Neural cell (in vitro differentiated cells): ENCODE data around the gene CYP4F8. TPM values are rescaled to one million over a fixed set of nuclear protein-coding genes. Genes with fewer than 3 reads are reported as not detected.

ENCODE experiments used
- H2AFZ ChIP-seq: fragments of 200-600, 300-800 bp; sonication (generic), shearing (Covaris generic); 2 replicates; pipeline ENCODE4 v1.6.0; 2014; ENCODE audit warnings: low read depth, mild to moderate bottlenecking, antibody characterized with exemption, low read length, moderate library complexity
- H3F3A ChIP-seq: fragments of 200-600 bp; shearing (Covaris generic); 2 replicates; pipeline ENCODE4 v1.6.1; 2016; ENCODE audit warnings: mild to moderate bottlenecking, moderate library complexity, mixed read lengths, antibody characterized with exemption, low read length; ENCODE audit not compliant: insufficient read depth, poor library complexity, severe bottlenecking
- H3K27ac ChIP-seq: fragments of 200-600, 300-800 bp; sonication (generic), shearing (Covaris generic); 2 replicates; pipeline ENCODE4 v1.5.1; 2014; ENCODE audit warnings: mild to moderate bottlenecking, low read length, moderate library complexity
- H3K27me3 ChIP-seq: fragments of 300-800, 200-600 bp; sonication (generic), shearing (Covaris generic); 2 replicates; pipeline ENCODE4 v1.6.0; 2014; ENCODE audit warnings: mild to moderate bottlenecking, low read depth, low read length, moderate library complexity; ENCODE audit not compliant: insufficient read depth
- H3K36me3 ChIP-seq: fragments of 300-800, 200-600 bp; sonication (generic), shearing (Covaris generic); 2 replicates; pipeline ENCODE4 v1.5.1; 2014; ENCODE audit warnings: mild to moderate bottlenecking, antibody characterized with exemption, low read length, moderate library complexity; ENCODE audit not compliant: insufficient read depth
- H3K4me2 ChIP-seq: fragments of 300-800, 200-600 bp; sonication (generic), shearing (Covaris generic); 2 replicates; pipeline ENCODE4 v1.6.0; 2014; ENCODE audit warnings: mild to moderate bottlenecking, low read length
- H3K4me3 ChIP-seq: fragments of 300-800, 200-600 bp; sonication (generic), shearing (Covaris generic); 2 replicates; pipeline ENCODE4 v1.5.1; 2014; ENCODE audit warnings: mild to moderate bottlenecking, low read length, moderate library complexity
- H3K79me2 ChIP-seq: fragments of 200-600 bp; shearing (Covaris generic); replicated peaks from 2 replicates; pipeline ENCODE4 v1.6.0; 2014; ENCODE audit warnings: mild to moderate bottlenecking, low read length, moderate library complexity; ENCODE audit not compliant: insufficient read depth
- H3K9ac ChIP-seq: fragments of 300-800, 200-600 bp; sonication (generic), shearing (Covaris generic); 2 replicates; pipeline ENCODE4 v1.6.1; 2016; ENCODE audit warnings: mild to moderate bottlenecking, low read length, mixed read lengths
- H3K9me2 ChIP-seq: fragments of 200-600 bp; shearing (Covaris generic); 2 replicates; pipeline ENCODE4 v1.6.1; 2016; ENCODE audit warnings: mild to moderate bottlenecking, low read length, mixed read lengths; ENCODE audit not compliant: insufficient read depth
- H3K9me3 ChIP-seq: fragments of 200-600, 300-800 bp; sonication (generic), shearing (Covaris generic); 2 replicates; pipeline ENCODE4 v1.6.1; 2016; ENCODE audit warnings: mild to moderate bottlenecking, mixed run types, low read length, moderate library complexity, mixed read lengths
- H4K20me1 ChIP-seq: fragments of 200-600 bp; shearing (Covaris generic); 2 replicates; pipeline ENCODE4 v1.6.1; 2016; ENCODE audit warnings: mild to moderate bottlenecking, mixed run types; ENCODE audit not compliant: insufficient read depth
- EP300 ChIP-seq: fragments of 450-650 bp; conservative IDR thresholded peaks from 2 replicates; pipeline ENCODE4 v1.6.1; 2014; ENCODE audit warnings: antibody characterized with exemption, mild to moderate bottlenecking, moderate library complexity; ENCODE audit not compliant: poor library complexity, severe bottlenecking
- EZH2 ChIP-seq: fragments of 200-600, 300-800 bp; shearing (Covaris generic), sonication (generic); IDR thresholded peaks from 2 replicates; pipeline ENCODE4 v1.6.1; 2014; ENCODE audit warnings: antibody characterized with exemption, low read length, borderline replicate concordance, mild to moderate bottlenecking; ENCODE audit not compliant: insufficient read depth, poor library complexity, severe bottlenecking
- MXI1 ChIP-seq: fragments of 450-650 bp; conservative IDR thresholded peaks from 2 replicates; pipeline ENCODE4 v1.6.1; 2014; ENCODE audit warnings: antibody characterized with exemption, mild to moderate bottlenecking; ENCODE audit not compliant: poor library complexity, severe bottlenecking
- POLR2AphosphoS5 ChIP-seq: IDR thresholded peaks from 2 replicates; pipeline ENCODE4 v1.6.1; 2012
- RAD21 ChIP-seq: fragments of 450-650 bp; conservative IDR thresholded peaks from 2 replicates; pipeline ENCODE4 v1.6.1; 2014; ENCODE audit warnings: antibody characterized with exemption, mild to moderate bottlenecking, moderate library complexity
- SMC3 ChIP-seq: fragments of 450-650 bp; conservative IDR thresholded peaks from 2 replicates; pipeline ENCODE4 v1.6.1; 2014; ENCODE audit warnings: antibody characterized with exemption, mild to moderate bottlenecking, moderate library complexity; ENCODE audit not compliant: poor library complexity
- TAF1 ChIP-seq: IDR thresholded peaks from 2 replicates; pipeline ENCODE4 v1.6.1; 2012; ENCODE audit warnings: low read depth
- polyA plus RNA-seq: library from polyadenylated mRNA; depleted of rRNA; stranded (reverse); fragments of >200 nt; gene quantifications from 2 replicates; pipeline ENCODE4 v1.2.3, GENCODE V29; 2014
- TF ChIP-seq, protein P1 (sequence below): fragments of 450-650 bp; IDR thresholded peaks from 2 replicates; pipeline ENCODE4 v1.5.1; 2014; ENCODE audit warnings: antibody characterized with exemption, mild to moderate bottlenecking, moderate library complexity; ENCODE audit not compliant: poor library complexity, severe bottlenecking
- TF ChIP-seq, protein P2 (sequence below): IDR thresholded peaks from 2 replicates; pipeline ENCODE4 v1.6.1; 2012; ENCODE audit warnings: borderline replicate concordance

Gene CYP4F8
- polyA plus RNA-seq, 1 donor from 2014 or later: not detected

DNA sequence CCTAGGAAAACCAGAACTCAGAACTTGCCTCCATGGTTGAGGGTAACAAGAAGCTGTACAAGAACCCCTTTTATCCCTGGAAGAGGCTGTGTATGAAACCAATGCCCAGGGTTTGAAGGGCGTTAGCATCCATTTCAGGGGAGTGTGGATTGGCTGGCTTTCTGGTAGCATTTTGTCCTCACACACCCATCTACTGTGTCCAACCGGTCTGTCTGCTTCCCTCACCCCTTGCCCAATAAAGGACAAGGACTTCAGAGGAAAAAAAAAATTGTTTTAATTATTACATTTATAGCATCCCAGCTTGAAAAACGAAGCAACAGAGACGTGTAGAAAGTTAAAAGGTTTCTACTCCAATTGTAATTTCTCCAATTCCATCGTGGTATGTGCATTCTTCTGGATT, 2.7 kb upstream of the CYP4F8 start:
- no peaks in the 10 kb centered on the region for H4K20me1 ChIP-seq
- no peaks in the 10 kb centered on the region for H3K9me2 ChIP-seq
- no peak overlapping the region for H3K27ac ChIP-seq
- no peak overlapping the region for H3K9ac ChIP-seq
- H3K36me3 ChIP-seq: no peaks in the 10 kb centered on the region
- H3K4me2 ChIP-seq: no peak overlapping the region
- H2AFZ ChIP-seq: no peak overlapping the region
- no peaks in the 10 kb centered on the region for H3K27me3 ChIP-seq
- no peaks in the 10 kb centered on the region for H3K79me2 ChIP-seq
- no peaks in the 10 kb centered on the region for H3K9me3 ChIP-seq
- no peak for TF ChIP-seq MXI1
- TF ChIP-seq, protein P1, sequence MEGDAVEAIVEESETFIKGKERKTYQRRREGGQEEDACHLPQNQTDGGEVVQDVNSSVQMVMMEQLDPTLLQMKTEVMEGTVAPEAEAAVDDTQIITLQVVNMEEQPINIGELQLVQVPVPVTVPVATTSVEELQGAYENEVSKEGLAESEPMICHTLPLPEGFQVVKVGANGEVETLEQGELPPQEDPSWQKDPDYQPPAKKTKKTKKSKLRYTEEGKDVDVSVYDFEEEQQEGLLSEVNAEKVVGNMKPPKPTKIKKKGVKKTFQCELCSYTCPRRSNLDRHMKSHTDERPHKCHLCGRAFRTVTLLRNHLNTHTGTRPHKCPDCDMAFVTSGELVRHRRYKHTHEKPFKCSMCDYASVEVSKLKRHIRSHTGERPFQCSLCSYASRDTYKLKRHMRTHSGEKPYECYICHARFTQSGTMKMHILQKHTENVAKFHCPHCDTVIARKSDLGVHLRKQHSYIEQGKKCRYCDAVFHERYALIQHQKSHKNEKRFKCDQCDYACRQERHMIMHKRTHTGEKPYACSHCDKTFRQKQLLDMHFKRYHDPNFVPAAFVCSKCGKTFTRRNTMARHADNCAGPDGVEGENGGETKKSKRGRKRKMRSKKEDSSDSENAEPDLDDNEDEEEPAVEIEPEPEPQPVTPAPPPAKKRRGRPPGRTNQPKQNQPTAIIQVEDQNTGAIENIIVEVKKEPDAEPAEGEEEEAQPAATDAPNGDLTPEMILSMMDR: no peak
- TF ChIP-seq EP300: no peak
- no peak for TF ChIP-seq TAF1
- TF ChIP-seq RAD21: no peak
- TF ChIP-seq SMC3: no peak
- no peak for TF ChIP-seq EZH2
- no peak overlapping the region for H3K4me3 ChIP-seq
- H3F3A ChIP-seq: no peaks in the 10 kb centered on the region

DNA sequence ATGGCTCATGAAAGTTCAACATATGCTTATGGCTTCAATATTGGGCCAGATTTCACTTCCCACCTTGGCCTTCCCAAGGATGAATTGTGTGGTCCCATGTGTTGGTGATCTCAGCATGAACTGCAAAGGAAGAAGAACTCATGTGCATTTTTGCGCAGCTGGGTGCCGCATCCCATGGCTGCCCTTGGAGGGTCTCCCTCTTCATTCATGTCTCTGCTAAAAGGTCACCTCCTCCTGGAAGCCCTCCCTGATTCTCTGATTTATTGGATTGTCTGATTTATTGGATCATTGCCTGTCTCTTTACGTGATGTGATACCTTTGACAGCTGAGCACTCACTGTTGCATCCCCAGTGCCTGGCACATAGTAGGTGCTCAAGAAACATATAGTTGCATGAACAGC, 1.7 kb upstream of the CYP4F8 start:
- Histone ChIP-seq H2AFZ (no peak overlapping the region), H3K36me3 (no peaks in the 10 kb centered on the region), H3F3A (no peaks in the 10 kb centered on the region), H3K27ac (no peak overlapping the region), H3K9ac (no peak overlapping the region), H3K9me2 (no peaks in the 10 kb centered on the region), H4K20me1 (no peaks in the 10 kb centered on the region), H3K27me3 (no peaks in the 10 kb centered on the region), H3K9me3 (no peaks in the 10 kb centered on the region), H3K4me3 (no peak overlapping the region), H3K4me2 (no peak overlapping the region), H3K79me2 (no peaks in the 10 kb centered on the region)
- TF ChIP-seq MXI1 (no peak), EP300 (no peak), EZH2 (no peak), RAD21 (no peak), TAF1 (no peak), POLR2AphosphoS5 (no peak), SMC3 (no peak)
- TF ChIP-seq, protein P1: no peak
- TF ChIP-seq, protein P2, sequence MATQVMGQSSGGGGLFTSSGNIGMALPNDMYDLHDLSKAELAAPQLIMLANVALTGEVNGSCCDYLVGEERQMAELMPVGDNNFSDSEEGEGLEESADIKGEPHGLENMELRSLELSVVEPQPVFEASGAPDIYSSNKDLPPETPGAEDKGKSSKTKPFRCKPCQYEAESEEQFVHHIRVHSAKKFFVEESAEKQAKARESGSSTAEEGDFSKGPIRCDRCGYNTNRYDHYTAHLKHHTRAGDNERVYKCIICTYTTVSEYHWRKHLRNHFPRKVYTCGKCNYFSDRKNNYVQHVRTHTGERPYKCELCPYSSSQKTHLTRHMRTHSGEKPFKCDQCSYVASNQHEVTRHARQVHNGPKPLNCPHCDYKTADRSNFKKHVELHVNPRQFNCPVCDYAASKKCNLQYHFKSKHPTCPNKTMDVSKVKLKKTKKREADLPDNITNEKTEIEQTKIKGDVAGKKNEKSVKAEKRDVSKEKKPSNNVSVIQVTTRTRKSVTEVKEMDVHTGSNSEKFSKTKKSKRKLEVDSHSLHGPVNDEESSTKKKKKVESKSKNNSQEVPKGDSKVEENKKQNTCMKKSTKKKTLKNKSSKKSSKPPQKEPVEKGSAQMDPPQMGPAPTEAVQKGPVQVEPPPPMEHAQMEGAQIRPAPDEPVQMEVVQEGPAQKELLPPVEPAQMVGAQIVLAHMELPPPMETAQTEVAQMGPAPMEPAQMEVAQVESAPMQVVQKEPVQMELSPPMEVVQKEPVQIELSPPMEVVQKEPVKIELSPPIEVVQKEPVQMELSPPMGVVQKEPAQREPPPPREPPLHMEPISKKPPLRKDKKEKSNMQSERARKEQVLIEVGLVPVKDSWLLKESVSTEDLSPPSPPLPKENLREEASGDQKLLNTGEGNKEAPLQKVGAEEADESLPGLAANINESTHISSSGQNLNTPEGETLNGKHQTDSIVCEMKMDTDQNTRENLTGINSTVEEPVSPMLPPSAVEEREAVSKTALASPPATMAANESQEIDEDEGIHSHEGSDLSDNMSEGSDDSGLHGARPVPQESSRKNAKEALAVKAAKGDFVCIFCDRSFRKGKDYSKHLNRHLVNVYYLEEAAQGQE: no peak
